A673 (cell line): Measurements from ENCODE around the gene SYT7. TPM values are rescaled to one million over a fixed set of nuclear protein-coding genes. Genes with fewer than 3 reads are reported as not detected.

Source experiments
- BruUV-seq: library from RNA; stranded (reverse); fragments of 400-500 nt; replicated peaks from 2 replicates; lab custom pipeline; 2021; lab: Mats Ljungman, UMichigan
- CTCF ChIA-PET: fragments of 300-600 bp; sonication (Branson Sonifier 250); formaldehyde crosslinking; loops from one replicate; lab custom pipeline; 2022; ENCODE audit warnings: antibody characterized with exemption; lab: Charles Lee
- POLR2A ChIA-PET: fragments of 300-600 bp; sonication (Branson Sonifier 250); formaldehyde crosslinking; loops from one replicate; lab custom pipeline; 2022; ENCODE audit warnings: antibody characterized with exemption; ENCODE audit not compliant: low non-redundant PET; lab: Charles Lee
- DNase-seq: peaks from one replicate; pipeline ENCODE4 v3.0.0-alpha.2; 2015; ENCODE audit warnings: low spot score
- H3K27ac ChIP-seq: fragments of 200-600 bp; sonication (generic); 2 replicates; pipeline ENCODE4 v1.5.1; 2016; ENCODE audit warnings: mixed run types, low read depth, mild to moderate bottlenecking, mixed read lengths, antibody characterized with exemption, low read length; ENCODE audit not compliant: poor library complexity, severe bottlenecking
- H3K27me3 ChIP-seq: fragments of 200-600 bp; sonication (generic); replicated peaks from 2 replicates; pipeline ENCODE4 v1.6.1; 2017; ENCODE audit warnings: mixed run types, low read depth, mild to moderate bottlenecking, mixed read lengths, antibody characterized with exemption, low read length; ENCODE audit not compliant: insufficient read depth, poor library complexity
- H3K36me3 ChIP-seq: fragments of 200-600 bp; sonication (generic); 2 replicates; pipeline ENCODE4 v1.6.1; 2016; ENCODE audit warnings: mixed run types, mild to moderate bottlenecking, mixed read lengths, antibody characterized with exemption, low read length; ENCODE audit not compliant: insufficient read depth, poor library complexity, severe bottlenecking
- H3K4me1 ChIP-seq: fragments of 200-600 bp; sonication (generic); 2 replicates; pipeline ENCODE4 v1.6.1; 2017; ENCODE audit warnings: mixed run types, mild to moderate bottlenecking, mixed read lengths, antibody characterized with exemption, low read length; ENCODE audit not compliant: insufficient read depth, poor library complexity, severe bottlenecking
- H3K4me3 ChIP-seq: fragments of 200-600 bp; sonication (generic); 2 replicates; pipeline ENCODE4 v1.5.1; 2016; ENCODE audit warnings: low read depth, mixed run types, mild to moderate bottlenecking, mixed read lengths, low read length; ENCODE audit not compliant: poor library complexity, severe bottlenecking
- H3K9me3 ChIP-seq: fragments of 200-600 bp; sonication (generic); 2 replicates; pipeline ENCODE4 v1.6.1; 2016; ENCODE audit warnings: mixed run types, low read depth, mild to moderate bottlenecking, mixed read lengths, antibody characterized with exemption, low read length; ENCODE audit not compliant: poor library complexity, severe bottlenecking
- CTCF ChIP-seq: fragments of 300-800, 200-600 bp; sonication (generic); conservative IDR thresholded peaks from 2 replicates; pipeline ENCODE4 v1.5.1; 2017; ENCODE audit warnings: low read depth, mild to moderate bottlenecking, antibody characterized with exemption, low read length, moderate library complexity, mixed read lengths
- EZH2 ChIP-seq: fragments of 200-600 bp; sonication (generic); IDR thresholded peaks from 2 replicates; pipeline ENCODE4 v1.6.1; 2017; ENCODE audit warnings: borderline replicate concordance, low read depth, mild to moderate bottlenecking, mixed read lengths, antibody characterized with exemption, low read length; ENCODE audit not compliant: poor library complexity, severe bottlenecking
- intact Hi-C: fragments of 100-400 bp; cut with micrococcal nuclease; formaldehyde crosslinking; loops from one replicate; pipeline ENCODE4 v1.10.0; 2022; ENCODE audit not compliant: unreplicated experiment
- total RNA-seq: library from RNA; stranded (reverse); gene quantifications from 2 replicates; pipeline ENCODE4 v1.2.3, GENCODE V29; 2021

The SYT7 gene
- total RNA-seq, 1 experiment from 2014 or later = 1.3 TPM

DNA sequence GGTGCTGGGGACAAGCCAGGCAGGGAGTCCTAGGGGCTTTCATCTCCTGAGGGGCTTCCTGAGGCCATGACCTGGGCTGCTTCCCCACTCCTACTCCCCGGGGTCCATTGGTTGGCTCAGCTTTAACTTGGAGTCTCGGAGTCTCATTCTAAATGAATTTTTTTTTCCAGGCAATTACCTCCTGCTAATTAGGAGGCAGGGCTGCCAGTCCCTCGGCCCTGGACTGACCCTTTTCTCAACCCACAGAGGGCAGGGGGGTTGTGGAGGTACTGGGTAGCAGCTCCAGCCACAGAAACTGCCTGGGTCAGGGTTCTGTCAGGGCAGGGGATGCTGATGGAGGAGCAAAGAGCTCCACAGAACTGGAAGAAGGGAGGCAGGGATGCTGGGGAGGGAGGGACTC lies 11.9 kb downstream of the SYT7 start:
- H3K36me3 ChIP-seq = no peaks in the 10 kb centered on the region
- H3K4me3 ChIP-seq = no peak overlapping the region
- no peak for TF ChIP-seq EZH2
- TF ChIP-seq CTCF = no peak
- peaks cover 54% of the 10 kb centered on the region for H3K27me3 ChIP-seq
- intact Hi-C loops = loop anchor here (5.0 kb wide), 2 partner anchors 52 to 58 kb away; no protein-coding TSS in a partner anchor
- no peak overlapping the region for H3K27ac ChIP-seq
- no peaks in the 10 kb centered on the region for H3K9me3 ChIP-seq
- H3K4me1 ChIP-seq = no peaks in the 10 kb centered on the region
- ChIA-PET CTCF (no interaction called here), POLR2A (no interaction called here)
- no peak for DNase-seq
- BruUV-seq = no TSS peak

DNA sequence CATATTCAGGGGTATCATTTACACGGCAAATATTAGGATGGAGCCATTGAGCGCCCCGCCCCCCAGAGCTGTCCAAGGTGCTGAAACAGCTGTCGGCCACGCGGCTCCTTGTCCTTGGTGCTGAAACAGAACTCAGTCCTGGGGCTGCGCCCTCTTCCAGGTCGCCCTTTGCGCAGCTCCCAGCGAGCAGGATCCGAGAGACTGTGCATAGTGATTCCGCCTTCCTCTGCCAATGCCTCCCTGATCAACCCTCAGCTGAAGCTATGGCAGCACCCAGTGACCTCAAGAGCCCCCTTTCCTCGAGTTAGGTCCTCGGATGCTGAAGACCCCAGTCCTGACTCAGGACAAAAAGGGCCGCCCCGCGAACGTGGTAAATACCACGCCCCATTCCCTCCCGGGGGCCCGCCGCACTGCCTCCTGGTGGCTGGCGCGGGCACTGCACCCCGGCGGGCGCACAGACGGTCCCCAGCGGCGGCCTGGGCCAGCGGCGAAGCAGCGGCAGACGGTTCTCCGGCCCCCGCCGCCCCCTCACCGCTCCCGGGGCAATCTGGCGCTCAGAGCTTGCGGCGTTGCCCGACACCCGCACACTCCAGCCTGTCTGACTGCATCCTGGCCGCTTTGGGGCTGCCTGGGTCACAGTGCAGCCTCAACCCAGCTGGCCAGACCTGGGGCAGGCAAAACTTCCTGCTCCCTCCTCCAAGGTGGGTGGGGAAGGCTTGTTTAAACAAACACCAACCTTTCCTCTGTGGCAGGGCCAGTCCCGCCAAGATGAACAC lies 13.4 kb downstream of the SYT7 start:
- peaks cover 56% of the 10 kb centered on the region for H3K27me3 ChIP-seq
- no peaks in the 10 kb centered on the region for H3K36me3 ChIP-seq
- no peak overlapping the region for H3K4me3 ChIP-seq
- no TSS peak for BruUV-seq
- CTCF ChIA-PET = interaction anchor here (0.6 to 1.5 kb wide), 4 partner anchors 9 to 129 kb away, joined by 3 to 4 read pairs (median 4); no protein-coding TSS in a partner anchor
- TF ChIP-seq CTCF = peak; percentile 72
- no peak for TF ChIP-seq EZH2
- DNase-seq = peak; percentile 91
- H3K27ac ChIP-seq = no peak overlapping the region
- no peaks in the 10 kb centered on the region for H3K9me3 ChIP-seq
- intact Hi-C loops = loop anchor here (5.0 kb wide), 2 partner anchors 50 to 60 kb away; no protein-coding TSS in a partner anchor
- POLR2A ChIA-PET = no interaction called here
- H3K4me1 ChIP-seq = no peaks in the 10 kb centered on the region

- Histone ChIP-seq H3K9me3 (no peaks in the 10 kb centered on the region), H3K36me3 (no peaks in the 10 kb centered on the region), H3K4me3 (no peak overlapping the region), H3K27me3 (peaks cover 60% of the 10 kb centered on the region), H3K4me1 (no peaks in the 10 kb centered on the region), H3K27ac (no peak overlapping the region)
- POLR2A ChIA-PET = no interaction called here
- BruUV-seq = no TSS peak
- CTCF ChIA-PET = interaction anchor here (0.5 to 0.8 kb wide), 2 partner anchors 20 to 60 kb away, joined by 3 to 6 read pairs; no protein-coding TSS in a partner anchor
- TF ChIP-seq EZH2 (no peak), CTCF (no peak)
- no peak for DNase-seq
- intact Hi-C loops = loop anchor here (5.0 kb wide), 2 partner anchors 48 to 62 kb away; no protein-coding TSS in a partner anchor
Measured at GRCh38 chr11:61564936-61565696, 15.8 kb downstream of the SYT7 start.
